GM12891 (cell line): ENCODE results near the gene SERPINB1.

Source experiments
- DNase-seq: peaks from one replicate; pipeline ENCODE4 v3.0.0; 2011; ENCODE audit warnings: low spot score; ENCODE audit not compliant: insufficient read length
- FAIRE-seq: peaks from 2 replicates; lab custom pipeline; 2011; peaks lifted over from hg19 to GRCh38; lab: Jason Lieb, UNC
- PAX5 ChIP-seq: IDR thresholded peaks from 2 replicates; pipeline ENCODE4 v1.6.1; 2011; ENCODE audit warnings: low read length, moderate library complexity, mild to moderate bottlenecking; ENCODE audit not compliant: insufficient read depth, severe bottlenecking
- POLR2A ChIP-seq: IDR thresholded peaks from 2 replicates; pipeline ENCODE4 v1.6.1; 2011; ENCODE audit warnings: low read depth, low read length, control low read depth
- POLR2AphosphoS5 ChIP-seq: IDR thresholded peaks from 2 replicates; pipeline ENCODE4 v1.6.1; 2011; ENCODE audit warnings: low read depth, low read length, control low read depth
- POU2F2 ChIP-seq: IDR thresholded peaks from 2 replicates; pipeline ENCODE4 v1.6.1; 2011; ENCODE audit warnings: low read depth, mild to moderate bottlenecking, control low read depth, low read length, moderate library complexity
- SPI1 ChIP-seq: IDR thresholded peaks from 2 replicates; pipeline ENCODE4 v1.6.1; 2011; ENCODE audit warnings: low read depth, low read length, control low read depth
- TAF1 ChIP-seq: IDR thresholded peaks from 2 replicates; pipeline ENCODE4 v1.6.1; 2011; ENCODE audit warnings: low read depth, low read length, control low read depth

Gene SERPINB1

GRCh38 chr6:2851727-2852513 is 10.3 kb upstream of the SERPINB1 start:
- DNase-seq: no peak
- FAIRE-seq: peak; percentile 38
- no peak for TF ChIP-seq POU2F2
- TF ChIP-seq PAX5: no peak
- no peak for TF ChIP-seq POLR2A
- TF ChIP-seq POLR2AphosphoS5: no peak; the same call in 1 of the 2 replicates
- no peak for TF ChIP-seq SPI1
- no peak for TF ChIP-seq TAF1

- FAIRE-seq (no peak), DNase-seq (no peak)
- TF ChIP-seq POLR2AphosphoS5 (no peak), SPI1 (no peak), POLR2A (no peak), PAX5 (no peak)
Observed at GRCh38 chr6:2850538-2851113, 9.0 kb upstream of the SERPINB1 start.

GRCh38 chr6:2848851-2849250 is 7.2 kb upstream of the SERPINB1 start:
- peak; percentile 83 for FAIRE-seq
- TF ChIP-seq POLR2A (no peak), POU2F2 (peak; percentile 52; the same call in 1 of the 2 replicates)
- no peak for DNase-seq

- no peak for DNase-seq
- TF ChIP-seq SPI1: no peak
- no peak for TF ChIP-seq POLR2AphosphoS5
- TF ChIP-seq POU2F2: no peak
- no peak for TF ChIP-seq POLR2A
- no peak for TF ChIP-seq TAF1
- TF ChIP-seq PAX5: no peak
- FAIRE-seq: no peak
Observed at GRCh38 chr6:2845880-2846208, 4.2 kb upstream of the SERPINB1 start.

- DNase-seq (no peak), FAIRE-seq (no peak)
- TF ChIP-seq POLR2AphosphoS5: no peak
- TF ChIP-seq POLR2A: no peak
- no peak for TF ChIP-seq TAF1
- no peak for TF ChIP-seq SPI1
- no peak for TF ChIP-seq POU2F2
- no peak for TF ChIP-seq PAX5
Observed at GRCh38 chr6:2844008-2844407, 2.3 kb upstream of the SERPINB1 start.

- DNase-seq (no peak), FAIRE-seq (no peak)
- TF ChIP-seq POLR2AphosphoS5 (no peak), TAF1 (no peak)
Observed at GRCh38 chr6:2843138-2843740, 1.6 kb upstream of the SERPINB1 start.

GRCh38 chr6:2842139-2842552 is 483 bp upstream of the SERPINB1 start:
- DNase-seq: no peak
- no peak for FAIRE-seq
- TF ChIP-seq POU2F2 (no peak), TAF1 (no peak), PAX5 (no peak), POLR2AphosphoS5 (no peak), SPI1 (no peak), POLR2A (no peak)

GRCh38 chr6:2840749-2841061 is 958 bp downstream of the SERPINB1 start:
- FAIRE-seq: no peak
- no peak for TF ChIP-seq TAF1
- no peak for TF ChIP-seq POLR2AphosphoS5
- TF ChIP-seq PAX5: no peak
- TF ChIP-seq POU2F2: no peak
- TF ChIP-seq POLR2A: no peak
- no peak for TF ChIP-seq SPI1

GRCh38 chr6:2839982-2840748 is 1.5 kb downstream of the SERPINB1 start:
- TF ChIP-seq POLR2A (no peak), POU2F2 (no peak), SPI1 (no peak), POLR2AphosphoS5 (no peak), TAF1 (no peak), PAX5 (no peak)
- FAIRE-seq (no peak), DNase-seq (no peak)

More at GRCh38 chr6:2840749-2841061, 958 bp downstream of the SERPINB1 start:
- DNase-seq: no peak
